GM04504 (cell line): Measurements from ENCODE around the gene S1PR4.
"Not testable (repeated sequence)": the region's sequence is repeated elsewhere in the genome, so short reads cannot be mapped to it uniquely, and the experiment has no call there.

Source experiments
- DNase-seq: peaks from one replicate; pipeline ENCODE4 v3.0.0-alpha.2; 2012; ENCODE audit warnings: low read depth

S1PR4 gene

DNA sequence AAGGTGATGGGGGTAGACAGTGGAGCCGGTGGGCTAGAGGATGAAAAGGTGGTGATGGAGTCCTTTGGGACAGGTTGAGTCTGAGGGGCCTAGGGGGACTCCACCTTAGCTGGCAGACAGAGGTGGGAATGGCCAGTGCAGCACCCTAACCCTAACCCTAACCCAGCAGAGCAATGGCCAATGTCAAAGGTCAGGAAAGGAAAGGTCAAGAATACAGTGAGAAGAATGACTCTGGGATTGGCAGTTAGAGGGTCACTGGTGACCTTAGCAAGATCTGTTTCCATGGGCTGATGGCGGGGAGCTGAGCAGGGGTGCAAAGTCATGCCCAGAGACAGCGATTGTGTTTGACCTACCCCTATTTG is 26.2 kb upstream of the S1PR4 start:
- no peak for DNase-seq

DNA sequence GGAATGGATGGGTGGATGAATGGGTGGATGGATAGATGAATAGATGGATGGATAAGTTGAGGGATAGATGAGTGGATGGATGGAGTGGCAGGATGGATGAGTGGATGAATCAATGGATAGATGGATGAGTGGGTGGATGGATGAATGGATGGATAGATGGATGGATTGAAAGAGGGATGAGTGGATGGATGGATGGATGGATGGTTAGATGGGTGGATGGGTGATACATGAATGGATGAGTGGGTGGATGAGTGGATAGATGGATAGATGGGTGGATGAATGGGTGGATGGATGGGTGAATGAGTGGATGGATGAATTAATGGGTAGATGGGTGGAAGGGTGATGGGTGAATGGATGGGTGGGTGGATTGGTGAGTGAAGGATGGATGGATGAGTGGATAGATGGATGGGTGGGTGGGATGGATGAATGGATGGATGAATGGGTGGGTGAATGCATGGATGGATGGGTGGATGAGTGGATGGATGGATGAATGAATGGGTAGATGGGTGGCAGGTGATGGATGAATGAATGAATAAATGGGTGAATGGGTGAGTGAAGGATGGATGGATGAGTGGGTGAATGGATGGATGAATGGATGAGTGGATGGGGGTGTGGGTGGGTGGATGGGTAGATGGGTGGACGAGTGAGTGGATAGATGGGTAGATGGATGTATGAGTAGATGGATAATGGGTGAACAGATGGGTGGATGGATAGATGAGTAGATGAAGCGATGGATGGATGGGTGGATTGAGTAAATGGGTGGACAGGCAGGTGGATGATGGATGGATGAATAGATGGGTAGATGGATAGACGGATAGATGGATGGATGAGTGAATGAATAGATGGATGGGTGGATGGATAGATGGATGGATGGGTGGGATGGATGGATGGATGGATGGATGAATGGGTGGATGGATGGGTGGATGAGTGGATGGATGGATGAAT is 25.0 kb upstream of the S1PR4 start:
- DNase-seq: no peak

DNA sequence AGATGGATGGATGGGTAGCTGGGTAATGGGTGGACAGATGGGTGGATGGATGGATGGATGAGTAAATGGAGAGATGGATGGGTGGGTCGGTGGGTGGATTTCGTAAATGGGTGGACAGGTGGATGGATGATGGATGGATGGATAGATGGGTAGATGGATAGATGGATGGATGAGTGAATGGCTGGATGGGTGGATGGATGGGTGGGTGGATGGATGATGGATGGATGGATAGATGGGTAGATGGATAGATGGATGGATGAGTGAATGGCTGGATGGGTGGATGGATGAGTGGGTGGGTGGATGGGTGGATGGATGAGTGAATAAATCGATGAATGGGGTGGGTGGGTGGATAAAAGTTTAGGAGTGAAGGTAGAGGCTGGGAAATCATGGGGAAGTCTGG is 24.1 kb upstream of the S1PR4 start:
- not testable (repeated sequence) for DNase-seq

DNA sequence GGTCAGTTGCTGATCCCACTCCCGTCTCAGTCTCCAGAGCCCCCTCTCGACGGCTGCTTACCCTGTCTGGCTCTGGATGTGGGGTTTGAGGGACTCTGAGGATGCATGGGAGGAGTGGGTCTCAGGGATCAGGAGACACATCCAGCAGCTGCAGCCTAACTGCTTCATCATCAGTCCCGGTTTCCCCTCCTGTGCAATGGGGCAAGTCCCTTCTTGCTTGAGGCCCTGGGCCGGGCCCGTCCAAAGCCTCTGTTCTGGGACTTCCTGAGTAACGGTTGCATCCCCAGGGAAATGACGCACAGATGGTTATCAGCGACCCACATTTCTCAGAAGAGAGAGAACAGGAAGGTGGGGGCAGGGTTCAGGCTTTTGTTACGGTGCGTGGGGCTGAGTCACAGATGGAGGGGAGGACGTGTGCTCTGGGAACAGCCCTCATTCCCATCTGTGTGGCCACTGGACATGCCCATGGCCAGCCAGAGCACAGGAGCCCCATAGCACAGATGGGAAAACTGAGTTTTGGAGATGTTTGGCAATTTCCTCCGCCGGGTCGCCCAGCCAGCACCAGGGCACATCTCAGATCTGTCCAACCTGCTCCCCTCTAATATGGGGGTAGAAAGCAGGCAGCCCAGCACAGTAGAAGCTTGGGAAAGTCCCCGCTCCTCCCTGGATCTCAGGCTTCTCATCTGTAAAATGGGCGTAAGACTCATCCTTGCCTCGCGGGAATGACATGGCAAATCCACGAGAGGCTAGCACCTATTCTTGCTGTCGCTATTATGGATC is 23.4 kb upstream of the S1PR4 start:
- DNase-seq: peak; percentile 100

DNA sequence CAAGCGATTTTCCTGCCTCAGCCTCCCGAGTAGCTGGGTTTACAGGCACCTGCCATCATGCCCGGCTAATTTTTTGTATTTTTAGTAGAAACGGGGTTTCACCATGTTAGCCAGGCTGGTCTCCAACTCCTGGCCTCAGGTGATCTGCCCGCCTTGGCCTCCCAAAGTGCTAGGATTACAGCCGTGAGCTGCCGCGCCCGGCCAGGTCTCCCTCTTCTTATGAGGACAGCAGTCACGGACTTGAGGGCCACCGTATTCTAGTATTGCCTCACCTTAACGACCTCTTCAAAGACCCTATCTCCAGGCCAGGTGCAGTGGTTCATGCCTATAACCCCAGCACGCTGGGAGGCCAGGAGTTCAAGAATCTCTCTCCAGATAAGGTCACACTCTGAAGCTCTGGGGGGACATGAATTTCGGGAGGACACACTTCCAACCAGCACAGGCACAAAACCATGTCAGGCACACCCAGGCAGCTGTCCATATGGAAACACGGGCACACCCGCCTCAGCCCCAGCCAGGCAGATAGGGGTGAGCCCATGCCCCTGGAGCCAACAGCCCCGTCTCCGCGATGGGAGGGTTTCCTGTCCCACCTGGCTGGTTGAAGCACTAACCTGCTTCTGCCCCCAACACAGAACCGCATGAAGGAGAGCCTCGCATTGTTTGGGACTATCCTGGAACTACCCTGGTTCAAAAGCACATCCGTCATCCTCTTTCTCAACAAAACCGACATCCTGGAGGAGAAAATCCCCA is 21.3 kb upstream of the S1PR4 start:
- DNase-seq: no peak

DNA sequence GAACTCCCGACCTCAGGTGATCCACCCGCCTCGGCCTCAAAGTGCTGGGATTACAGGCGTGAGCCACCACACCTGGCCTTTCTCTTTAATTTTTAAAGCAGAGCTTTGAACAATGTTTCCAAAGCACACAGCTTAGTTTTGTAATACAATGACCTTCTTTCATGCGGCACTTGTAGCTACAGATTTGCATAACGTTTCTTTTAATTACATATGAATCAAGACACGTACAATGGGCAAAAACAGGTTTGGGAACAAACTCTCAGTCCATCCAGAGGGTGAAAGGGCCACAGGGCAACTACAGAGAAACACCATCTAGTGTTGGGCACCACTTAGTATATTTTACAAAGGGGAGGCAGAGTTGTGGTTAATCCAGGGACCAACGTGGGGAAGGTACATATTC is 19.0 kb upstream of the S1PR4 start:
- DNase-seq: no peak

DNA sequence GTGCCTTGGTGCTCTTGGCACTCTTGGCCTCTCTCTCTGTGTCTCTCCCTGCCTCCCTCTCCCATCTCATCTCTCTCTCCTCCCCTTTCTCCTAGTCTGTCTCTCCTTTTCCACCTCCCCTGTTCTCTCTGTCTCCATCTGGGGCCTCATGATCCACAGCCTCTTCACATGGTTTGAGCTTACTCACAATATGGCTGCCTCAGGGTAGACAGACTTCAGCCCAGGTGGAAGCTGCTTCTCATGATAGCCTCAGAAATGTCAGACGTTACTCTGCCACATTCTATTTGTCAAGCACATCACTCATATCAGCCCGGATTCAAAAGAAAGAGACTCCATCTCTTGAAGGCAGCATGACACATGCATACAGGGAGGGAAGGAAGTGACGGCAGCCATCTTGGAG is 18.4 kb upstream of the S1PR4 start:
- no peak for DNase-seq

DNA sequence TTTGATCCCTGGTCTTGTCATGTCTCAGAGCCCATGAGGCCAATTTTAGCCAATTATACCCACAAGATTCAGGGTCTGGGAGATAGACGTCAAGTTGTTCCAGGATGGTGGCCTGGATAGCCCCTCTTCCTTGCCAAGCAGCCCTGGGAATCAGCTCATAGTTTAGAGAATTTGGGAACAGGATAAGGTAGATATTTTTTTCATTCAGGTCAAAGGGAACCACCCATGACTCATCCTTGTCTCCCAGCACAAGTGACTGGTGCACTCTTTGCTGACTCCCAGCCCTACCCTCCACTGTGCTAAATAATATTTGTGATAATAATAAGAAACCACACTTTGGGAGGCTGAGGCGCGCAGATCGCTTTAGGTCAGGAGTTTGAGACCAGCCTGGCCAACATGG is 17.1 kb upstream of the S1PR4 start:
- no peak for DNase-seq

DNA sequence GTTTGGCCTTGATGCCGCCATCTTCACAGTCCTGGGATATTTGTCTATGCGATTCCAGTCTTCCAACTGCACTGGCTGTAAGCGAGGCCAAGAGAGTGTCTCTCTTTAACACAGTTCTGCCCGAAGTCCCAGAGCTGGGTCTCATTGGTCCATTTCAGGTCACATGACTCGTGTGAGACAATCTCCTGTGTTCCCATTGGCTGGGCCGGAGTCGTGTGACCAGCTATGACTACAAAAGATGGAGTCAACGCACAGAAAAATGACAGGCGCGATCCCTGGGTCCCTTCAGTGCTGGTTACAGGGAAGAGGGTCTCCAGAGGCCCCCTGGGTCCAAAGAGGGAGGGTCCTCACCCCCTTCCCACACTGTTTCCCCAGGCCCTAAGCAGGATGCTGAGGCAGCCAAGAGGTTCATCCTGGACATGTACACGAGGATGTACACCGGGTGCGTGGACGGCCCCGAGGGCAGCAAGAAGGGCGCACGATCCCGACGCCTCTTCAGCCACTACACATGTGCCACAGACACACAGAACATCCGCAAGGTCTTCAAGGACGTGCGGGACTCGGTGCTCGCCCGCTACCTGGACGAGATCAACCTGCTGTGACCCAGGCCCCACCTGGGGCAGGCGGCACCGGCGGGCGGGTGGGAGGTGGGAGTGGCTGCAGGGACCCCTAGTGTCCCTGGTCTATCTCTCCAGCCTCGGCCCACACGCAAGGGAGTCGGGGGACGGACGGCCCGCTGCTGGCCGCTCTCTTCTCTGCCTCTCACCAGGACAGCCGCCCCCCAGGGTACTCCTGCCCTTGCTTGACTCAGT is 15.9 kb upstream of the S1PR4 start:
- DNase-seq: no peak

DNA sequence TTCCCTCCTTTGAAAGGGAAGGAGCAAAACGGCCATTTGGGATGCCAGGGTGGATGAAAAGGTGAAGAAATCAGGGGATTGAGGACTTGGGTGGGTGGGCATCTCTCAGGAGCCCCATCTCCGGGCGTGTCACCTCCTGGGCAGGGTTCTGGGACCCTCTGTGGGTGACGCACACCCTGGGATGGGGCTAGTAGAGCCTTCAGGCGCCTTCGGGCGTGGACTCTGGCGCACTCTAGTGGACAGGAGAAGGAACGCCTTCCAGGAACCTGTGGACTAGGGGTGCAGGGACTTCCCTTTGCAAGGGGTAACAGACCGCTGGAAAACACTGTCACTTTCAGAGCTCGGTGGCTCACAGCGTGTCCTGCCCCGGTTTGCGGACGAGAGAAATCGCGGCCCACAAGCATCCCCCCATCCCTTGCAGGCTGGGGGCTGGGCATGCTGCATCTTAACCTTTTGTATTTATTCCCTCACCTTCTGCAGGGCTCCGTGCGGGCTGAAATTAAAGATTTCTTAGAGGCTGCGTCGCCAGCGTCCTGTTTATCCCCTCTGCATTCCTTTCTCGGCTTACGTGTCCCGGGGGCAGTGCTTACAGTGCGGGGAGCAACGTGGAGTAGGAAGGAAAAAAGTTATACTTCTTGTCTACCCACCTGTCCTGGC is 15.2 kb upstream of the S1PR4 start:
- DNase-seq: no peak

DNA sequence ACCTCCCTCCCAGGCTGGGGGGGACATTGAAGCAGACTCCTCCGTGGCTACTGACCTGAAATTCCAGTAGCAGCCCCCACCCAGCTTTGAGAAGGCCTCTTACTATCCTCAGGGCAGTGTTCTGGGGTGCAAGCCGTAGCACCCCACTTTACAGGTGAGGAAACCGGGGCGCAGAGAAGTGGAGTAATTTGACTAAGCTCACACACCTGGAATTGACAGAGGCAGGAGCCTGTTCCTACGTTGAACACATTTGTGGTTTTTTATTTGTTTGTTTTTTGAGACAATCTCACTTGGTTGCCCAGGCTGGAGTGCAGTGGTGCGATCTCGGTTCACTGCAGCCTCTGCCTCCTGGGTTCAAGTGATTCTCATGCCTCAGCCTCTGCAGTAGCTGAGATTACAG is 14.6 kb upstream of the S1PR4 start:
- DNase-seq: no peak

DNA sequence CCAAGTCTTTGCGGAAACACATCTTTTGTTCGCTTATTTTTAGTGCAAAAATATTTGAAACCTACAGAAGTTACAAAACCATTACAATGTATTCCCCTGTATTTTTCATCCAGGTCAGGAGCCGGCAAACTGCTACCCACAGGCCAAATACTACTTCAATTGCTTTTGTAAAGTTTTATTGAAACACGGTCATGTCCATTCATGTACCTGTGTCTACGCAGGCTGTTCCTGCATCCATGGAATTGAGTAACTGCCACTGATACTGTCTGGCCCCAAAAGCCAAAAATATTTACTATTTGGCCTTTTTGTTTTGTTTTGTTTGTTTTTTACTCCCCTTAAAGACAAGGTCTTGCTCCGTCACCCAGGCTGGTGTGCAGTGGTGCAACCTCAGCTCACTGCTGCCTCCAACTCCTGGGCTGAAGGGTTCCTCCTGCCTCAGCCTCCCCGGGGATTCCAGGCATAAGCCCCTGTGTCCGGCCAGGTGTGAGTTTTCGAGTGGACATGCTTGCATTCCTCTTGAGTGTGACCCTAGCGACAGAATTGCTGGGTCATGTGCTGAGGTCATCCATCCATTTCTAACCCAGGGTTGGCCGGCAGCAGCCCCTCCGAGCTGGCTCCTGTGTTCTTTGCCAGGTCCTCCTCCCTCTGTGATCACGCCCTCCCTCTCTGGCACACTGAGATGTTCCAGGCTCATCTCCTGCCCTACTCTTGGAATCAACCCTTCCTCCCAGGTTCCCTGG is 10.9 kb upstream of the S1PR4 start:
- no peak for DNase-seq

DNA sequence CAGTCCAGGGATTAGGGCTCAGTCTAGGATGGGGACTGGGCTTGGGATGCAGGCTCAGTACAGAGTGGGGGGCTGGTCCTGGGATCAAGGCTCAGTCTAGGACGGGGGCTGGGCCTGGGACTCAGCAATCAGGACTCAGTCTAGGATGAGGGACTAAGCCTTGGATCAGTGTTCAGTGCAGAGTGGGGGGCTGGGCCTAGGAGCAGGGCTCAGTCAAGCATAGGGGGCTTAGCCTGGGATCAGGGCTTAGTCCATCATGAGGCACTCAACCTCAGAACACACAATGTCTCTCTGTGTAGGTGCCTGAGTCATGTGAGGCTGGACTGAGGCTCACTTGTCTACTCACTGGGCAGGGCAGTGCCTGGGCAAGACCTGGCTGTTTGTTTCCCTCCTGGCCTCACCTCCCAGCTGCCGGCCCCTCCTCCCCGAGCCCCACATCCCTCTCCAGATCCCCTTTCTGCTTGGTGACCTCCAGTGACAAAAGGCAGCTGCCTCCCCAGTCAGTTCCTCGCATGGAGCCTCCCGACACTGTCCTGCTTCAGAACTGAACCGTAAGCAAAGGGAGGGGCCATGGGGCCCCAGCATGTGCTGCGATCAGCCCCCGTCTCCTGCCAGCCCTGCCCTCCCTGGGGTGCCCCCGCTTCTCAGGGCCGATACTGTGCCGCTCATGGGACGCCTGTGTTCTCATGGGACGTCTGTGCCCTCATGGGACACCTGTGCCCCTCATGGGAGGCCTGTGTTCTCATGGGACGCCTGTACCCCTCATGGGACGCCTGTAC is 6.5 kb upstream of the S1PR4 start:
- no peak for DNase-seq

DNA sequence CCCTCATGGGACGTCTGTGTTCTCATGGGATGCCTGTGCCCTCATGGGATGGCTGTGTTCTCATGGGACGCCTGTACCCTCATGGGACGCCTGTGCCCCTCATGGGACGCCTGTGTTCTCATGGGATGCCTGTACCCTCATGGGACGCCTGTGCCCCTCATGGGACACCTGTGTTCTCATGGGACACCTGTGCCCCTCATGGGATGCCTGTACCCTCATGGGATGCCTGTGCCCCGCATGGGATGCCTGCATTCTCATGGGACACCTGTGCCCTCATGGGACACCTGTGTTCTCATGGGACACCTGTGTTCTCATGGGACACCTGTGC is 5.9 kb upstream of the S1PR4 start:
- not testable (repeated sequence) for DNase-seq

DNA sequence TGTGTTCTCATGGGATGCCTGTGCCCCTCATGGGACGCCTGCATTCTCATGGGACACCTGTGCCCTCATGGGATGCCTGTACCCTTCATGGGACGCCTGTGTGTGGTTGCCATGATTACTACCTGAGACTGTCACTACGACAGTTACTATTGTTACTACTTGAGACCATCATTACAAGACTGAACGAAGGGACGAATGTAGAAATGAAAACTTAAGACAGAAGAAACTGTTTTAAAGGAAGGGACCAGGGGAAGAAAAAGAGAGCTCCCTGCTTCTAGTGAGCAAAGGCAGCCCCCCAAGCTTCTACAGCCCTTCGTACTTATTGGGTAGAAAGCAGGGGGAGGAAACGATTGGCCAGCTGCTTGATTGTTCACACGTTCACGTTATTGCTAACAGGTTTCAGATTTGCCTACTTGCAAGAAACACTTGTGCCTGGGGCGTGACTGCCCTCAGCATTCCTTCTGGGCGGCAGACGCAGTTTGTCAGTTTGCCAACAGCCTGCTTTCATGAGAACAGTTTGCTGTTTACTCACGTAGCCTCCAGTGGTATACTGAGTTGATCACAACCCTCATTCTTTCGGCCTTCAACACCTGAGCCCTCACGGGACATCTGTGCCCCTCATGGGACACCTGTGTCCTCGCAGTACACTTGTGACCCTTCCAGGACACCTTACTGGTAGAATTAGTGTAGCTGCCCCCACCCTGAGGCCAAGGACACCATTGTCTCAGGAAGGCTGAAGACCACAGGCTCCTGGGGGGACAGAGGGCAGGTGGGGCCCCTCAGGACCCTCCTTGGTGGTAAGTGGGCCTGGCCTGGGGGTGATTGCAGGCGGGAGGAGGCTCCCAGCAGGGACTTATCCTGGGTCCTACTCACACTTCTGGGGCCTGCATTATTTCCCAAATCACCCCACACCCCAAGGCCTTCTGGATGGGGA is 2.5 kb upstream of the S1PR4 start:
- DNase-seq: peak; percentile 62

DNA sequence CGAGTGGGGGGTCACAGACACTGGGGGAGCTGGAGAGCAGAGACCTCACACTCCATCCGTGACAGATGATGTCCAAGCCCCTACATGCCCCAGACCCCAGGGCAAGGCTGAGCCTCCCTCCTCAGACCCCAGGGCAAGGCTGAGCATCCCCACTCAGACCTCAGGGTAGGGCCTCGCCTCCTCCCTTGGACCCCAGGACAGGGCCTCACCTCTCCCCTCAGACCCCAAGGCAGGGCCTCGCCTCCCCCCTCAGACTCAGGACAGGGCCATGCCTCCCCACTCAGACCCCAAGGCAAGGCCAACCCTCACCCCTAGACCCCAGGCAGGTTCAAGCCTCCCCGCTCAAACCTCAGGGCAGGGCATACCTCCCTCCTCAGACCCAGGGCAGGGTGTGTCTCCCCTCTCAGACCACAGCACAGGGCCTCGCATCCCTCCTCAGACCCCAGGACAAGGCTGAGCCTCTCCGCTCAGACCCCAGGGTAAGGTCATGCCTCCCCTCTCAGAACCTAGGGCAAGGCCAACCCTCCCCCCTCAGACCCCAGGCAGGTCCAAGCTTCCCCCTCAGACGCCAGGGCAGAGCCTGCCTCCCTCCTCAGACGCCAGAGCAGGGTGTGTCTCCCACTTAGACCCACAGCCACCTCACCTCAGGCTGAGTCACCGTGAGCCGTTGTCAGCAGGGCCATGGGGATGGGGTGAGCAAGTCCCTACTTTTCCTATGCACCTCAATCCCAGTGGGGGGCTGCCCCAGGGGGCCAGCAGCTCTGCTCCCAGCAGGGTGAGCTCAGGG is 1.7 kb upstream of the S1PR4 start:
- peak; percentile 39 for DNase-seq

DNA sequence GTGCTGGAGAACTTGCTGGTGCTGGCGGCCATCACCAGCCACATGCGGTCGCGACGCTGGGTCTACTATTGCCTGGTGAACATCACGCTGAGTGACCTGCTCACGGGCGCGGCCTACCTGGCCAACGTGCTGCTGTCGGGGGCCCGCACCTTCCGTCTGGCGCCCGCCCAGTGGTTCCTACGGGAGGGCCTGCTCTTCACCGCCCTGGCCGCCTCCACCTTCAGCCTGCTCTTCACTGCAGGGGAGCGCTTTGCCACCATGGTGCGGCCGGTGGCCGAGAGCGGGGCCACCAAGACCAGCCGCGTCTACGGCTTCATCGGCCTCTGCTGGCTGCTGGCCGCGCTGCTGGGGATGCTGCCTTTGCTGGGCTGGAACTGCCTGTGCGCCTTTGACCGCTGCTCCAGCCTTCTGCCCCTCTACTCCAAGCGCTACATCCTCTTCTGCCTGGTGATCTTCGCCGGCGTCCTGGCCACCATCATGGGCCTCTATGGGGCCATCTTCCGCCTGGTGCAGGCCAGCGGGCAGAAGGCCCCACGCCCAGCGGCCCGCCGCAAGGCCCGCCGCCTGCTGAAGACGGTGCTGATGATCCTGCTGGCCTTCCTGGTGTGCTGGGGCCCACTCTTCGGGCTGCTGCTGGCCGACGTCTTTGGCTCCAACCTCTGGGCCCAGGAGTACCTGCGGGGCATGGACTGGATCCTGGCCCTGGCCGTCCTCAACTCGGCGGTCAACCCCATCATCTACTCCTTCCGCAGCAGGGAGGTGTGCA is 587 bp downstream of the S1PR4 start:
- DNase-seq: no peak
